ENCODE data around the gene TYMS.

DNA sequence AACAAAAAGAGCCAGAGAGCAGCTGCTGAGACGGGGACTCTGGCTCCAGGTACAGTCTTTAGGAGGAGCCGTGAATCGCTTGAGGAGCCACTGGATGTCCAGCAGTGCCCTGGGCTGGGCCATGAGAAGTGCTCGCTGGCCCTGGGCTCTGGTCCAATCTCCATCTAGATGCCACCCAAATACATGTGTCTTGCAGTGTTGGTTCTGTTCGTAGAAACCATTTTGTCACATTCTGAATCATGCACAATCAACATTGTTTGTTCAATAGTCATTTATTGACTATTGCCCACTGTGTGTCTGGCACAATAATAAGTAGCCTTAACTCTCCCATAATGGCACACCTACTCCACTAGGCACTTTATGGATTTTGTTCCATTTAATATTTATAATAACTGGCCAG, 26.1 kb downstream of the TYMS start:
- TF ChIP-seq ARNTL (CRISPR knock-in tag; IDR thresholded peaks at IDR 0.05; ENCODE audit: borderline replicate concordance, low read depth): no peak
- TF ChIP-seq ZFP30 (CRISPR knock-in tag; IDR thresholded peaks at IDR 0.05): no peak
- no peak for TF ChIP-seq ZFP3 (CRISPR knock-in tag; IDR thresholded peaks at IDR 0.05)
- TF ChIP-seq ZNF565 (CRISPR knock-in tag; conservative IDR thresholded peaks at IDR 0.05; ENCODE audit: low read depth): no peak
